Astrocyte (in vitro differentiated cells and primary cell): ENCODE measurements around the gene IFI44L. TPM values are rescaled to one million over a fixed set of nuclear protein-coding genes. Genes with fewer than 3 reads are reported as not detected.

Experiments
- DNase-seq: peaks from one replicate; pipeline ENCODE4 v3.0.0-alpha.2; 2010; ENCODE audit warnings: low read depth
- FAIRE-seq: peaks from 2 replicates; lab custom pipeline; 2011; peaks lifted over from hg19 to GRCh38; lab: Jason Lieb, UNC
- H2AFZ ChIP-seq: 2 replicates; pipeline ENCODE4 v1.6.0; 2012; ENCODE audit warnings: low read depth, low read length, inconsistent platforms
- H3K27ac ChIP-seq: 2 replicates; pipeline ENCODE4 v1.5.1; 2011; ENCODE audit warnings: low read depth, low read length, inconsistent platforms
- H3K27me3 ChIP-seq: 2 replicates; pipeline ENCODE4 v1.6.0; 2011; ENCODE audit warnings: low read length, inconsistent platforms; ENCODE audit not compliant: insufficient read depth
- H3K36me3 ChIP-seq: 2 replicates; pipeline ENCODE4 v1.5.1; 2011; ENCODE audit warnings: low read length, inconsistent platforms; ENCODE audit not compliant: insufficient read depth
- H3K4me1 ChIP-seq: 2 replicates; pipeline ENCODE4 v1.5.1; 2011; ENCODE audit warnings: low read length, inconsistent platforms; ENCODE audit not compliant: insufficient read depth
- H3K4me2 ChIP-seq: 2 replicates; pipeline ENCODE4 v1.6.0; 2012; ENCODE audit warnings: low read length, inconsistent platforms
- H3K4me3 ChIP-seq: 2 replicates; pipeline ENCODE4 v1.5.1; 2011; ENCODE audit warnings: low read depth, mild to moderate bottlenecking, low read length, inconsistent platforms; ENCODE audit not compliant: insufficient read depth
- H3K79me2 ChIP-seq: 2 replicates; pipeline ENCODE4 v1.6.0; 2012; ENCODE audit warnings: mild to moderate bottlenecking, low read length, inconsistent platforms; ENCODE audit not compliant: insufficient read depth
- H3K9ac ChIP-seq: 2 replicates; pipeline ENCODE4 v1.6.0; 2012; ENCODE audit warnings: mild to moderate bottlenecking, low read length, inconsistent platforms
- H3K9me3 ChIP-seq: 2 replicates; pipeline ENCODE4 v1.5.1; 2012; ENCODE audit warnings: low read depth, mild to moderate bottlenecking, low read length, inconsistent platforms; ENCODE audit not compliant: insufficient read depth
- H4K20me1 ChIP-seq: 2 replicates; pipeline ENCODE4 v1.6.0; 2012; ENCODE audit warnings: low read length, inconsistent platforms; ENCODE audit not compliant: insufficient read depth
- H3K27ac Mint-ChIP-seq: one replicate; pipeline ENCODE4 v1.8.0; 2021; ENCODE audit warnings: mild to moderate bottlenecking, mixed read lengths; ENCODE audit not compliant: unreplicated experiment
- H3K27me3 Mint-ChIP-seq: one replicate; pipeline ENCODE4 v1.8.0; 2021; ENCODE audit warnings: low read depth, mixed read lengths; ENCODE audit not compliant: unreplicated experiment
- H3K36me3 Mint-ChIP-seq: one replicate; pipeline ENCODE4 v1.8.0; 2021; ENCODE audit warnings: low read depth, mixed read lengths; ENCODE audit not compliant: unreplicated experiment
- H3K4me1 Mint-ChIP-seq: one replicate; pipeline ENCODE4 v1.8.0; 2021; ENCODE audit warnings: low read depth, mixed read lengths; ENCODE audit not compliant: unreplicated experiment
- H3K4me3 Mint-ChIP-seq: one replicate; pipeline ENCODE4 v1.8.0; 2021; ENCODE audit warnings: mild to moderate bottlenecking, moderate library complexity, mixed read lengths; ENCODE audit not compliant: unreplicated experiment
- H3K9me3 Mint-ChIP-seq: one replicate; pipeline ENCODE4 v1.8.0; 2021; ENCODE audit warnings: mild to moderate bottlenecking, mixed read lengths; ENCODE audit not compliant: unreplicated experiment
- CTCF ChIP-seq: IDR thresholded peaks from 2 replicates; pipeline ENCODE4 v1.5.1; 2011; ENCODE audit warnings: low read depth, mild to moderate bottlenecking, inconsistent platforms, low read length, moderate library complexity; ENCODE audit not compliant: insufficient read depth
- EZH2 ChIP-seq: IDR thresholded peaks from 2 replicates; pipeline ENCODE4 v1.6.1; 2012; ENCODE audit warnings: mild to moderate bottlenecking, low read length, inconsistent platforms; ENCODE audit not compliant: insufficient read depth
- total RNA-seq: library from RNA; stranded (reverse); gene quantifications from 2 replicates; pipeline ENCODE4 v1.2.1, GENCODE V29; 2021

IFI44L gene
- total RNA-seq, 1 donor from 2014 or later: 184 TPM

GRCh38 chr1:78641558-78641957, 21.3 kb downstream of the IFI44L start:
- no peaks in the 10 kb centered on the region for H3K9me3 ChIP-seq
- FAIRE-seq (no peak), DNase-seq (no peak)
- H2AFZ ChIP-seq: no peak overlapping the region
- H3K79me2 ChIP-seq: no peaks in the 10 kb centered on the region
- no peaks in the 10 kb centered on the region for H3K4me1 ChIP-seq
- H3K36me3 ChIP-seq: no peaks in the 10 kb centered on the region
- no peak overlapping the region for H3K9ac ChIP-seq
- H3K27ac Mint-ChIP-seq: no peak overlapping the region
- H3K4me2 ChIP-seq: no peak overlapping the region
- H3K4me3 Mint-ChIP-seq: no peak overlapping the region
- H3K36me3 Mint-ChIP-seq: peaks cover 33% of the 10 kb centered on the region
- no peaks in the 10 kb centered on the region for H3K27me3 Mint-ChIP-seq
- no peak for TF ChIP-seq EZH2
- TF ChIP-seq CTCF: no peak
- H3K9me3 Mint-ChIP-seq: peaks cover 3% of the 10 kb centered on the region
- no peak overlapping the region for H3K4me3 ChIP-seq
- H3K27ac ChIP-seq: no peak overlapping the region
- no peaks in the 10 kb centered on the region for H3K27me3 ChIP-seq
- H3K4me1 Mint-ChIP-seq: no peaks in the 10 kb centered on the region
- no peaks in the 10 kb centered on the region for H4K20me1 ChIP-seq

- no peak overlapping the region for H3K4me3 Mint-ChIP-seq
- Histone ChIP-seq H4K20me1 (no peaks in the 10 kb centered on the region), H3K27ac (no peak overlapping the region), H3K36me3 (no peaks in the 10 kb centered on the region), H3K9ac (no peak overlapping the region), H3K4me1 (no peaks in the 10 kb centered on the region), H3K27me3 (no peaks in the 10 kb centered on the region), H3K4me2 (no peak overlapping the region), H3K9me3 (peaks cover 2% of the 10 kb centered on the region), H3K4me3 (no peak overlapping the region), H3K79me2 (no peaks in the 10 kb centered on the region), H2AFZ (no peak overlapping the region)
- no peaks in the 10 kb centered on the region for H3K27me3 Mint-ChIP-seq
- FAIRE-seq (no peak), DNase-seq (no peak)
- peaks cover 35% of the 10 kb centered on the region for H3K36me3 Mint-ChIP-seq
- H3K27ac Mint-ChIP-seq: no peak overlapping the region
- peaks cover 3% of the 10 kb centered on the region for H3K9me3 Mint-ChIP-seq
- TF ChIP-seq CTCF (no peak), EZH2 (no peak)
- H3K4me1 Mint-ChIP-seq: peaks cover 6% of the 10 kb centered on the region
These were observed 25.5 kb downstream of the IFI44L start for GRCh38 chr1:78645723-78646122.

GRCh38 chr1:78647238-78647637, 27.0 kb downstream of the IFI44L start:
- Mint-ChIP-seq H3K9me3 (peaks cover 3% of the 10 kb centered on the region), H3K4me1 (peaks cover 6% of the 10 kb centered on the region), H3K4me3 (no peak overlapping the region), H3K27ac (no peak overlapping the region), H3K27me3 (no peaks in the 10 kb centered on the region), H3K36me3 (peaks cover 40% of the 10 kb centered on the region)
- DNase-seq: no peak
- peaks cover 2% of the 10 kb centered on the region for H3K9me3 ChIP-seq
- H3K4me1 ChIP-seq: no peaks in the 10 kb centered on the region
- H2AFZ ChIP-seq: no peak overlapping the region
- no peak for TF ChIP-seq CTCF
- no peak for TF ChIP-seq EZH2
- no peak overlapping the region for H3K27ac ChIP-seq
- no peaks in the 10 kb centered on the region for H3K36me3 ChIP-seq
- no peak for FAIRE-seq
- H4K20me1 ChIP-seq: no peaks in the 10 kb centered on the region
- no peaks in the 10 kb centered on the region for H3K79me2 ChIP-seq
- H3K27me3 ChIP-seq: no peaks in the 10 kb centered on the region
- no peak overlapping the region for H3K4me2 ChIP-seq
- H3K4me3 ChIP-seq: no peak overlapping the region
- H3K9ac ChIP-seq: no peak overlapping the region
